Suprapubic skin (tissue), 4 donors: Measurements from ENCODE around the gene FAM219A. TPM values are rescaled to one million over a fixed set of nuclear protein-coding genes. Genes with fewer than 3 reads are reported as not detected.
"Not testable (repeated sequence)": the region's sequence is repeated elsewhere in the genome, so short reads cannot be mapped to it uniquely, and the experiment has no call there.

Source experiments
- DNase-seq, 2 donors: peaks; one replicate each; pipeline ENCODE4 v3.0.0-alpha.2; 2019; ENCODE audit warnings: low spot score in 2 of 2
- H3K27ac ChIP-seq: fragments of 200-600 bp; sonication (generic); one replicate; pipeline ENCODE4 v1.5.1; 2019
- H3K27me3 ChIP-seq: fragments of 200-600 bp; sonication (generic); one replicate; pipeline ENCODE4 v1.5.1; 2019
- H3K36me3 ChIP-seq: fragments of 200-600 bp; sonication (generic); one replicate; pipeline ENCODE4 v1.5.1; 2019
- H3K4me1 ChIP-seq: fragments of 200-600 bp; sonication (generic); one replicate; pipeline ENCODE4 v1.5.1; 2019
- H3K4me3 ChIP-seq: fragments of 200-600 bp; sonication (generic); one replicate; pipeline ENCODE4 v1.5.1; 2019; ENCODE audit warnings: mild to moderate bottlenecking
- H3K9me3 ChIP-seq: fragments of 200-600 bp; sonication (generic); one replicate; pipeline ENCODE4 v1.5.1; 2019
- EP300 ChIP-seq: sonication (generic); formaldehyde crosslinking; IDR thresholded peaks from one replicate; pipeline ENCODE4 v1.6.1; 2017; ENCODE audit warnings: antibody characterized with exemption
- POLR2A ChIP-seq, 2 donors: fragments of 450-650 bp; IDR thresholded peaks; one replicate each; pipeline ENCODE4 v1.6.1; 2017; ENCODE audit warnings: antibody characterized with exemption in 2 of 2, mild to moderate bottlenecking in 2 of 2, moderate library complexity in 2 of 2
- POLR2AphosphoS5 ChIP-seq, 3 donors: sonication (generic); formaldehyde crosslinking; IDR thresholded peaks; one replicate each; pipeline ENCODE4 v1.6.1; 2017; ENCODE audit warnings: antibody characterized with exemption in 3 of 3
- WGBS: methylation state at CpG from one replicate; pipeline ENCODE4 v1.1.5; 2018; 5-methylcytosine and 5-hydroxymethylcytosine counted together
- total RNA-seq, 4 donors: library from RNA; depleted of rRNA; stranded (reverse); fragments of >200 nt; gene quantifications; one replicate each; pipeline ENCODE4 v1.1.0, GENCODE V29; 2016
- TF ChIP-seq, protein P1 (sequence below), 2 donors: fragments of 200-600 bp in 1 of 2; fragments of 450-650 bp in 1 of 2; sonication (generic) in 1 of 2; IDR thresholded peaks; one replicate each; pipeline ENCODE4 v1.5.1; 2016 to 2019; ENCODE audit warnings: antibody characterized with exemption in 2 of 2, mild to moderate bottlenecking in 1 of 2, moderate library complexity in 1 of 2

FAM219A gene
- total RNA-seq, 4 donors from 2014 or later = 12.6 to 17.0 (median 15.0) TPM

DNA sequence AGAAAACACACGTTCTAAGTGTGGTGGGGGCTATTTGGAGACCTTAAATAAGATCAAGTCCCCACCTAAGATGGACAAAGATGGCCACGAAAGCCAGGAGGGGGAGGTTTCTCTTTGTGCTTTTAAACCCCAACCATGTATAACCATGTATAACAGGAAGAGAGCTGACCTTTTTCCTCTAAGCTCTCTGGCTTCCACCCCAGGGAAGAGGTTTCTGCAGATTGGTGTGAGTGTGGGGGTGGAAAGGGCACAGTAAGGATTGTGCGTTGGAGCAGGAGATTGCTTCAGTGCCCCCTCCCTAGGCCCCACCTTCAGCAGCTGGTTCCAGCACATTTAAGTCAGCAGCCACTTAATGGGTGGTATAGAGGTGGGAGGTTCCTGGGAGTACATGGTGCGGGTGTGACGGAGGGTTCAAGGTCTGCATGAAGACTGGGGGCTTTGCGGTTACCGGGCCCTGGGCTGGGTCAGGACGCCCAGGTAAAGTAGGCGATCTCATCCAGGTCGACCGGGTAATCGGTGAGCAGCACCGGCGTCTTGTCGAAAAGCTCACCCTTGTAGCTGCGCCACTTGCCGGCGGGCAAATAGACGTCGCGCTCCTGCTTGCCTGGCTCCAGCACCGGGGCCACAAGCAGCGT, 87.9 kb downstream of the FAM219A start:
- Histone ChIP-seq H3K4me3 (peak overlapping the region; percentile 43), H3K9me3 (no peaks in the 10 kb centered on the region), H3K4me1 (peaks cover 26% of the 10 kb centered on the region), H3K36me3 (no peaks in the 10 kb centered on the region), H3K27ac (no peak overlapping the region), H3K27me3 (peaks cover 4% of the 10 kb centered on the region)
- no peak for DNase-seq
- WGBS = 63% methylated on average over 23 of the region's 23 CpGs
- TF ChIP-seq POLR2A (IDR thresholded peaks at IDR 0.05) (no peak), POLR2AphosphoS5 (IDR thresholded peaks at IDR 0.05) (no peak), EP300 (no peak)
- TF ChIP-seq, protein P1, sequence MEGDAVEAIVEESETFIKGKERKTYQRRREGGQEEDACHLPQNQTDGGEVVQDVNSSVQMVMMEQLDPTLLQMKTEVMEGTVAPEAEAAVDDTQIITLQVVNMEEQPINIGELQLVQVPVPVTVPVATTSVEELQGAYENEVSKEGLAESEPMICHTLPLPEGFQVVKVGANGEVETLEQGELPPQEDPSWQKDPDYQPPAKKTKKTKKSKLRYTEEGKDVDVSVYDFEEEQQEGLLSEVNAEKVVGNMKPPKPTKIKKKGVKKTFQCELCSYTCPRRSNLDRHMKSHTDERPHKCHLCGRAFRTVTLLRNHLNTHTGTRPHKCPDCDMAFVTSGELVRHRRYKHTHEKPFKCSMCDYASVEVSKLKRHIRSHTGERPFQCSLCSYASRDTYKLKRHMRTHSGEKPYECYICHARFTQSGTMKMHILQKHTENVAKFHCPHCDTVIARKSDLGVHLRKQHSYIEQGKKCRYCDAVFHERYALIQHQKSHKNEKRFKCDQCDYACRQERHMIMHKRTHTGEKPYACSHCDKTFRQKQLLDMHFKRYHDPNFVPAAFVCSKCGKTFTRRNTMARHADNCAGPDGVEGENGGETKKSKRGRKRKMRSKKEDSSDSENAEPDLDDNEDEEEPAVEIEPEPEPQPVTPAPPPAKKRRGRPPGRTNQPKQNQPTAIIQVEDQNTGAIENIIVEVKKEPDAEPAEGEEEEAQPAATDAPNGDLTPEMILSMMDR (IDR thresholded peaks at IDR 0.05) = no peak

DNA sequence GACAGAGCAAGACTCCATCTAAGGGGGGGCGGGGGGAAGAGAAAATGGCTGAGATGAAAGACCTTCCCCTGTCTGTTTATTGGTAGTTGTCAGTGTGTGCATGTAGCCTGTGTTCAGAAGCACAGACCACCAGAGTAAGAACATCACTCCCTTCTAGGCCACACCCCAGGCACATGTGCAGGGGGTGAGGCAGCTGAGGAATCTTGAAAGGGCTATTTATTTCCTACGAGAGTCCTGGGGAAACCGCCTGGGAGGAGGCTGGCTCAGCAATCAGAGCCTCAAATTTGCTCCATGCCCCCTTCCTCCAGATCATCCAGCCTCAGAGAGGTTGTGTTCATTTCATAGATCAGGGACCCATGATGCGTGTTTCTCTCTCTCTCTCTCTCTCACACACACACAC, 88.7 kb downstream of the FAM219A start:
- TF ChIP-seq, protein P1 (IDR thresholded peaks at IDR 0.05) = no peak
- TF ChIP-seq EP300 (no peak), POLR2A (IDR thresholded peaks at IDR 0.05) (no peak), POLR2AphosphoS5 (IDR thresholded peaks at IDR 0.05) (no peak)
- Histone ChIP-seq H3K4me1 (peaks cover 20% of the 10 kb centered on the region), H3K4me3 (no peak overlapping the region), H3K27me3 (peaks cover 4% of the 10 kb centered on the region), H3K36me3 (no peaks in the 10 kb centered on the region), H3K9me3 (no peaks in the 10 kb centered on the region), H3K27ac (no peak overlapping the region)
- DNase-seq = no peak
- WGBS = 86% methylated on average over 4 of the region's 4 CpGs

DNA sequence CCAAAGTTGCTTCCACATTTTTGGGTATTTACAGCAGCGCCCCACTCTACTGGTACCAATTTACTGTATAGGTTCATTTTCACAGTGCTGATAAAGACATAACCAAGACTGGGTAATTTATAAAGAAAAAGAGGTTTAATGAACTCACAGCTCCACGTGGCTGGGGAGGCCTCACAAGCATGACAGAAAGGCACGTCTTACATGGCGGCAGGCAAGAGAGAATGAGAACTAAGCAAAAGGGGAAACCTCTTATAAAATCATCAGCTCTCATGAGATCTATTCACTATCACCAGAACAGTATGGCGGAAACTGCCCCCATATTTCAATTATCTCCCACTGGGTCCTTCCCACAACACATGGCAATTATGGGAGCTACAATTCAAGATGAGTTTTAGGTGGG, 89.6 kb downstream of the FAM219A start:
- H3K4me3 ChIP-seq, H3K9me3 ChIP-seq, H3K27ac ChIP-seq, H3K36me3 ChIP-seq, H3K27me3 ChIP-seq, DNase-seq: not testable (repeated sequence)
- peaks cover 20% of the 10 kb centered on the region for H3K4me1 ChIP-seq
- 96% methylated on average over 5 of the region's 5 CpGs for WGBS

DNA sequence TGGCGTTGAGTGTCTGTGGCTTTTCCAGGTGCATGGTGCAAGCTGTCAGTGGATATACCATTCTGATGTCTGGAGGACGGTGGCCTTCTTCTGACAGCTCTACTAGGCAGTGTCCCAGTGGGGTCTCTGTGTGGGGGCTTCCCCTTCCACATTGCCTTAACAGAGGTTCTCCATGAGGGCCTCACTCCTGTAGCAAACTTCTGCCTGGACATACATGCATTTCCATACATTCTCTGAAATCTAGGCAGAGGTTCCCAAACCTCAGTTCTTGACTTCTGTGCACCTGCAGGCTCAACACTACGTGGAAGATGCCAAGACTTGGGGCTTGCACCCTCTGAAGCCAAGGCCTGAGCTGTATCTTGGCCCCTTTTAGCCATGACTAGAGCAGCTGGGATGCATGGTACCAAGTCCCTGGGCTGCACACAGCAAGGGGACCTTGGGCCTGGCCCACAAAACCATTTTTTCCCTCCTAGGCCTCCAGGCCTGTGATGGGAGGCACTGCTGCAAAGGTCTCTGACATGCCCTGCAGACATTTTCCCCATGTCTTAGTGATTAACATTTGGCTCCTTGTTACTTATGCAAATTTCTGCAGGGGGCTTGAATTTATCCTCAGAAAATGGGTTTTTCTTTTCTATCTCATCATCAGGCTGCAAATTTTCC, 90.5 kb downstream of the FAM219A start:
- not testable (repeated sequence) for H3K4me3 ChIP-seq, H3K36me3 ChIP-seq, H3K9me3 ChIP-seq, DNase-seq, H3K27ac ChIP-seq, H3K27me3 ChIP-seq
- 96% methylated on average over 2 of the region's 3 CpGs for WGBS
- peaks cover 20% of the 10 kb centered on the region for H3K4me1 ChIP-seq

DNA sequence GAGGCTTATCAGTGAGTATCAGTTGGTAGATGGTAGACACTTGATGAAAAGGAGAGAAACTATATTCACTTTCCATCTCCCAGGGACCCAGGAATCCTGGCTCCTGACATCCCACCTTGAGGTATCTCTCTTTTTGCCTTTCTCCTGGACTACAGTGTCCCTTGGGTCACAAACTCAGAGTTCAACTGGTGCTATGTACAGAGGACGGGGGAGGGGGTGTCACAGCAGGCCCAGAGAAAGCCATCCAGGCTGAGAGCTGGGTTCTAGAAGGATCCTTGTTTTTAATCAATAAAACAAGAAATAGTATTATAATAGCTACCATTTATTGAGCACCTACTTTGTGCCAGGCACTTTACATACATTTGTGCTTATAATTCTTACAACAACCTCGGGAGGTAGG, 92.0 kb downstream of the FAM219A start:
- no peak overlapping the region for H3K4me3 ChIP-seq
- H3K27ac ChIP-seq = no peak overlapping the region
- no peaks in the 10 kb centered on the region for H3K27me3 ChIP-seq
- no peak for TF ChIP-seq POLR2A (IDR thresholded peaks at IDR 0.05)
- TF ChIP-seq POLR2AphosphoS5 (IDR thresholded peaks at IDR 0.05) = no peak
- TF ChIP-seq, protein P1 (IDR thresholded peaks at IDR 0.05) = no peak
- TF ChIP-seq EP300 = no peak
- DNase-seq = no peak
- H3K36me3 ChIP-seq = no peaks in the 10 kb centered on the region
- 95% methylated on average over 2 of the region's 2 CpGs for WGBS
- no peaks in the 10 kb centered on the region for H3K9me3 ChIP-seq
- peaks cover 13% of the 10 kb centered on the region for H3K4me1 ChIP-seq

DNA sequence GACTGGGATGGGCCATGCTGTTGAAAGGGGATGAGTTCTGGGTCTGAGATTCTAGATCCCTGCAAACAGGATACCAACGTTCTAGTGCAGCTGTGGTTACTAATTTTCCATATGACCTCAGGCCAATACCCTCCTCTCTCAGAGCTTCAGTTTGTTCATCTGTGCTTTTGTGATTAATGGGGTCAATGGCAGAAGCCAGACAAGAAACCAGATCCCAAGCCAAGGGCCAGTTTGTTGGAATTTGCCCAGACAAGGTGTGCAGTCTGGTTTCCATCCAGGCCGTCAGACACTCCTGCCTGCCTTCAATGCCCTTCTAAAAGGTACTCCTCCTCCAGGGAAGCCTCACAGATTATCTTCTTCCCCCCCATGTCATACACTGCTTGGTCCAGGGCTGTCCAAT, 93.1 kb downstream of the FAM219A start:
- TF ChIP-seq POLR2A (IDR thresholded peaks at IDR 0.05) (no peak), EP300 (no peak), POLR2AphosphoS5 (IDR thresholded peaks at IDR 0.05) (no peak)
- TF ChIP-seq, protein P1 (IDR thresholded peaks at IDR 0.05) = no peak
- DNase-seq = no peak
- no peaks in the 10 kb centered on the region for H3K36me3 ChIP-seq

More for the DNA sequence above, 93.1 kb downstream of the FAM219A start:
- WGBS = 49% methylated on average over 2 of the region's 2 CpGs
- no peak overlapping the region for H3K27ac ChIP-seq
- no peaks in the 10 kb centered on the region for H3K27me3 ChIP-seq
- no peaks in the 10 kb centered on the region for H3K9me3 ChIP-seq
- H3K4me3 ChIP-seq = no peak overlapping the region
- peaks cover 4% of the 10 kb centered on the region for H3K4me1 ChIP-seq
